ENCODE measurements around the gene E2F2. TPM values are rescaled to one million over a fixed set of nuclear protein-coding genes. Genes with fewer than 3 reads are reported as not detected.

E2F2 gene
- total RNA-seq, 1 experiment from 2014 or later = 9.9 TPM

DNA sequence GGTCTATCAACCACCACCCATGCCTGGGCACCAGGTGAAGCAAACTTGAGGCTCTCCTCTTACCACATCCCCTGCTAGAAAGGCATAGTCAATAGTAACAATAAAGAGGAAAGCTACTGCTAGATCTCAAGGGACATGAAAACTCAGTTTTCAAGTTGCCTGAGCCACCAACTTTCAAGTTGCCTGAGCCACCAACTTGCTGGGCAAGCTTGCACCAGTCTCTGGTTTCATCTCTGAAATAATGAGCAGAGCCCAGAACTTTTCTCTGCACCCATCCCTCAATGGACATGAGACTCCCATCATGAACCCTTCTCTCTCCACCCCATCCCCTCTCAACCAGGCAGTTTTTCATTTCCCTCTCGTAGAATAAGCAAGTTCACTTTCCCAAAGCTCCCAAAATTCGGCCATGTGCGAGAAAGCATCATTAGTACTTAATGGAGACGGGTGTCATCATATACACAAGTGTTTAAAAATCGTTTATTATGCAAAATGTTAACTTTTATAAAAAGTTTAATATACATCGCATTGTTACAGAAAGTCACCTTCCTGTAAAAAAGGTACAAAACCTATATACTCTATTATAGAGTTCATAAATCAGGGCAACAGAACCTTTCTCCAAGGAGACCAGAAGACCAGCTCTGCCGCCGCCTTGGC is 26.6 kb upstream of the E2F2 start:
- Histone ChIP-seq H3K4me3 (ENCODE audit: insufficient read depth, low read depth, low read length) (peak overlapping the region; percentile 83), H3K36me3 (replicated peaks; ENCODE audit: control insufficient read depth, insufficient read depth, low read length) (no peaks in the 10 kb centered on the region), H3K27me3 (ENCODE audit: control insufficient read depth, insufficient read depth, low read length) (peaks cover 25% of the 10 kb centered on the region)
- no peak for DNase-seq

DNA sequence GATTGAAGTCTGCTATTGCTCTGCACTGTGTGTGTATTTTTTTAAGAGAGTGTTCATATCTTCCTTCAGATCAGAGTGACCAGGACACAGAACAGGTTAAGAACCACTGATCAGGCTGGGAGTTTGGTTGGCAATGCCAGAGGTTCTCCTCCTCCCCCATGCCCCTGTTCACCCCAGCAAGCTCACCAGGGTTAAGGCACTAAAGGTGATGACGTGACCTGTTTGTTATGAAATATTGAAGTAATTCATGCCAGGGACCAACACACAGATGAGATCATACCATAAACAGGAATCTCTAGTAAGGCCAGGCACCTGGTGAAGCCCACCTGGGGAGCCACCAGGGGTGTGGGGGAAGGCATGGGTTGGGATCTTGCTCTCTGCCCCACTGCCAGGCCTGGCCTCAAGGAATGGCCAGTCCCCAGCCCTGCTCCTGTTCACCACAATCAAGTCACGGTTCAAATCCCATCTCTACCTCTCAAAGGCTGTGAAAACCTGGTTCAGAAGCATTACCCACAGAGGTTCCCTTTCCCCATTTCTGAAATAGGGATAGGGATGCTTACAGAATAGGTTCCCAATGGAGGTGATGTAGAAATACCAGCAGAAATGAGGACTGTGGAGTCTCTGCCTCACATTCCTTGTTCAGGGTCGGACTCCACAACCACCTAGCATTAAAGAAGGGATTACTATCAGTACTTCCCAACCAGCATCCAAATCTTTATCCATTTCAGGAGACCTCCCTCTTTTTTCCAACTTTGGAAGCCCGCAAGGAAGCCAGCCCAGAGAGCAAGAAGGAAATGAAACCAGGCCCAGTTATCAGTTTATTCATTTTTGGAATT is 25.8 kb upstream of the E2F2 start:
- no peaks in the 10 kb centered on the region for H3K36me3 ChIP-seq (replicated peaks; ENCODE audit: control insufficient read depth, insufficient read depth, low read length)
- no peak overlapping the region; the same call in 1 of the 2 replicates for H3K4me3 ChIP-seq (ENCODE audit: insufficient read depth, low read depth, low read length)
- H3K27me3 ChIP-seq (ENCODE audit: control insufficient read depth, insufficient read depth, low read length) = peaks cover 25% of the 10 kb centered on the region
- peak; percentile 49 for DNase-seq

DNA sequence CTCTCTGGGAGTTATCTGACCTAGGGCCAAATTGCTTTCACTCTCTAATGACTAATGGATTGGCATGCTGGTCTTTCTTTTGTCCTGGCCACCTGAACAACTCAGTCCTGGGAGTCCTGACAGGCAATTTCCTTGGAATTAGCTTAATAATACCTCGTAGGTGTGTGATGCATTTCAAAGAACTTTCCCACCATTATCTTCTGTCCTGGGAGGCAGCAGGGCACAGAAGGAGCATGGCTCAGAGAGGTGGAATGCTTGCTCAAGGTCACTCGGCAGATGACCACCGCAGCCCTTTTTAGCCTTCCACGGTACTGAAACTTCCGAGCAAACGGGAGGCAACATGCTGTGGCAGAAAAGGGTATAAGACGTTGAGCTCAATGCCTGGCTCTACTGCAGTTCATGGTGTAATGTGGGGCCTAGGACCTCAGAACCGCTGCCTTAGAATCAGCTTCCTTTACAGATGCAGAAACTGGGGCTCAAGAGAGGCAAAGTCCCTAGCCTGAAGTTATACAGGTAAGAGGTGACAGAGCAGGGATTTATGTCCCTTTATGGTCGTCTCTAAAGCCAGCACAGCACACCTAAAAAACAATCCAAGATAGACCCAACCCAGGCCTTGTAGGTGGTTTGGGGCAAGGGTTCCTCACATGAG is 25.1 kb upstream of the E2F2 start:
- Histone ChIP-seq H3K36me3 (replicated peaks; ENCODE audit: control insufficient read depth, insufficient read depth, low read length) (no peaks in the 10 kb centered on the region), H3K4me3 (ENCODE audit: insufficient read depth, low read depth, low read length) (no peak overlapping the region), H3K27me3 (ENCODE audit: control insufficient read depth, insufficient read depth, low read length) (peaks cover 25% of the 10 kb centered on the region)
- DNase-seq = peak; percentile 85

DNA sequence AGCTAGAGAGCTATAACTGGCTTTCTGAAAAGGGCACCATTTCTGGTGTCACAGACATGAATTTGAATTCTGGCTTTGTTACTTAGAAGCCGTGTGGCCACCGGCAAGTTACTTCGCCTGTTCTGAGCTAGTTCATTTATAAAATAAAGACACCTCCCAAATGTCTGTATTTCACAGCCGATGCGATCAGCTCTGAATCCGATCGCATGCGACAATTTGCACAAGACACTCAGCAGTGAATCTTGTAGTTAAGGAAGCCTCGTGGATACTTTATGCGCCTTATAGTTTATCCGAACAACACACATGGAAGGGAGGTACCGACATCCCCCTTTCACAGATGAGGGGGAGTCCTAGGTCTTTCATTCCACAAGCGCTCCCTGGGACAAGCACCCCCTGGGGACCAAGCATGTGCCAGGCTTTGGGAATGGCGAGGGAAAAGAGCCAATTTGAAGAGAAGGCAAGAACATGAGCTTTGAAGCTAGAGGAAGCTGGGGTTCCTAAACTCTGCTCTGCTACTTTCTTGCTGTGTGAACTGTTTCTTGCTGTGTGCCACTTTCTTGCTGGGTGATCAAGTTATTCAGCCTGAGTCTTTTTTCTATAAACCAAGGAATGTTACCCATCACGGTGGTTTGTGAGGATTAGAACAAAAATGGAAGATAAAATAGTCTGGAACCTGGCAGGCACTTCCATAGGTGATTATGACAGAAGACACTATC is 24.4 kb upstream of the E2F2 start:
- Histone ChIP-seq H3K4me3 (ENCODE audit: insufficient read depth, low read depth, low read length) (peak overlapping the region; percentile 47), H3K27me3 (ENCODE audit: control insufficient read depth, insufficient read depth, low read length) (peaks cover 24% of the 10 kb centered on the region), H3K36me3 (replicated peaks; ENCODE audit: control insufficient read depth, insufficient read depth, low read length) (no peaks in the 10 kb centered on the region)
- peak; percentile 49 for DNase-seq

DNA sequence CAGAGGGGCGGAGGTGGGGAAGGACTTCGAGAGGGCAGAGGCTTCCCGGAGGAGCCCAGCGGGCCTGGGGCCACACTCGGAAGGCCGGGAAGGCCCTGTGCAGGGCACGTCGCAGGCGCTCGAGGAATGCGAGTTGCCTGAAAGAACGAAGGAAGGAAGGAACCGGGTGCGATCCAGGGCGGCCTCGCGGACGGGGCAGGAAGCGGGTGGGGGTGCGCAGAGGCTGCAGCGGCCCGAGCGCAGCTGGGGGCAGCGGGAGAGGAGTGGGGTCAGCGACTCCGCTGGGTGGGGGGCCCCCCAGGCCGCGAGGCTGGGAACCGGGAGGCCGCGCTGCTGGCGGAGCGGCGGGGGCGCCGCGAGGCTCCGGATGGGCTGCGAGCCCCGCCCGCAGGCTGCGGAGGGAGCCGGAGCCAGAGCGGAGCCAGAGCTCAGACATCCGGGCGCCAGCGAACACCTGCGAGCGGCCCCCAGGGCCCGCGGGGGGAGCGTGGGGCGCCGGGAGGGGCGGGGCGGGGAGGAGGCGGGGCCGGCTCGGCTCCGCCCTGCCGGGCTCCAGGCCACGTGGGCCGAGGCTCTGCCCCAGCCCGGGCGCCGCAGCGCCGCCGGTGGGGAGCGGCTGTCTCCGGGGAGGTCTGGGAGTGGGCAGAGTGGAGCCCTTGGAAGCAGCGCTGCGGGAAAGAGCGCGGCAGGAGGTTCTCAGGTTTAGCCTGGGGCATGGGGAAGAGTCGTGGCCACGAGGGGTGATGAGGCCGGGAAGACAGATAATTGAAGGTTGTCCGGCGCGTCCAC is 23.6 kb upstream of the E2F2 start:
- peaks cover 24% of the 10 kb centered on the region for H3K27me3 ChIP-seq (ENCODE audit: control insufficient read depth, insufficient read depth, low read length)
- no peaks in the 10 kb centered on the region for H3K36me3 ChIP-seq (replicated peaks; ENCODE audit: control insufficient read depth, insufficient read depth, low read length)
- H3K4me3 ChIP-seq (ENCODE audit: insufficient read depth, low read depth, low read length) = peak overlapping the region; percentile 58
- DNase-seq = peak; percentile 98

DNA sequence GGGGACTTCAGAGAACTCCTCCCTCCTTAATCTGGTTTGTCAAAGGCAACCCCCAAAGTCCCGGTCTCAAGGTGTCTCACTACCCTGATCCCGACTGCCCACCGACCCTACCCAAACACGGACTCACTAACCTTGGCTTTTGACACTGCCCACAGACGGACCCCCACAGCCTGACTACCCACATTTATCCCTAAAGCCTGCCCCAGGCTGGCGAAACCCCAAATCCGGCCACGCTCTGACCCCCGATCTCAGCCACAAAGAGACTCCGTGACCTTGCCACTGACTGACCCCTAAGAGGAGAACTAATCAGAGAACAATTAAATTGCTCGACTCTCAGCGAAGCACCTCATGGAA is 23.1 kb upstream of the E2F2 start:
- Histone ChIP-seq H3K27me3 (ENCODE audit: control insufficient read depth, insufficient read depth, low read length) (peaks cover 24% of the 10 kb centered on the region), H3K4me3 (ENCODE audit: insufficient read depth, low read depth, low read length) (peak overlapping the region; percentile 58), H3K36me3 (replicated peaks; ENCODE audit: control insufficient read depth, insufficient read depth, low read length) (no peaks in the 10 kb centered on the region)
- DNase-seq = no peak

DNA sequence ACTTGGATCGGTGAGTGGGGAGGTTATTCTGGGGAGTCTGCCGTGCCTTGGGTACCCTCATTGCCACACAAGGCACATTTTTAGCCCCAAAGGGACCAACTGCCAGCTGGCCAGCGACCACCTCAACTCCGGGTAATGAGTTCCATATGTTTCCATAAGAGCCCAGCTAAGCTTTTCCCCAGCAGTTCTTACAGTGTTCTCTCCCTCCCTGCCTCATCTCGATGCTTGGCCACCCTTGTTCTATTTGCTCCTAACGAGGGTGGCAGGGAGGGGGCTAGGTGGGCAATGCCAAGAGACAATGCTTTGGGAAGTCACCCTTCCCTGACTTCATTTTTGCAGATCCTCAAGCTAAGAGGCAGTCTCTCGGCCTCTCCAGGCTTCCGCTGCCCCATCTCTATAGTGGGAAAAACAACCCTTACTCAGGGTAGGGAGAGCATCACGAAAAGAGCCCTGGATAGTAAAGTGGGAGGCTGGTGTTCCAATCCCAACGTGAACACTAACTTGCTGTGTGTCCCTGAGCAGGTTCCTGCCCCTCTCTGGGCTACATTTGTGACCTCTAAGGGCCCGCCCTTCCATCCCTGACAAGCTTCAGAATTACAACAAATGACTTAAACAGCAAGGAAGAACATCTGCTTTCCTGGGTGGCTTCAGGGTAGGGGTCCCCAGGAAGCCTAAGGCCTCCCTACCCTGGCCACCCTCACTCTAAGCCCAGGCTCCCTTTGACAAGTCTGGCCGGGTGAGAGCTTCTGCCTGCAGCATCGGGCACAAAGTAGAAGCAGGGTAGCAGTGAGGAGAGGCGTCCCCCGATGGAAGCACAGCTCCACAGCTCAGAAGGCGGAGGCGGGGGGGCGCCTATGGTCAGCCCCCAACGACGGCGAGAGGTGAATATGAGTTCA is 22.4 kb upstream of the E2F2 start:
- DNase-seq = peak; percentile 59
- Histone ChIP-seq H3K4me3 (ENCODE audit: insufficient read depth, low read depth, low read length) (peak overlapping the region; percentile 58), H3K36me3 (replicated peaks; ENCODE audit: control insufficient read depth, insufficient read depth, low read length) (no peaks in the 10 kb centered on the region), H3K27me3 (ENCODE audit: control insufficient read depth, insufficient read depth, low read length) (peaks cover 18% of the 10 kb centered on the region)

DNA sequence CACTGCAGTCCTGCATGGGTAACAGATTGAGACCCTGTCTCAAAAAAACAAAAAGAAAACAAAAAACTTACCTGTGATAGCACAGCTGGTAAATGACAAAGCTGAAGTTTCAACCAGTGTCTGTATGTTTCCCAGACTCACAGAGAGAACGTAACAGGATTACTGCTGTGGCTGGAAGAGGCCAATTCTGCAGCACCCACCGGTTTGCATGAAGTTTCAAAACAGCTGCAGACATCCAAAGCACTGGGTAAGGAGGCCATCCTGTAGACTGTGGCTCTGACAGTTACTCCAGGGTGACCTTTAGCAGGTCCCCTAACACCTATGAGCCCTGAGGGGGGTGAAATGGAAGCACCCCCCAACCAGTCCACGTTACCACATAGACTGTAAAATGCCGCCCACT is 20.8 kb upstream of the E2F2 start:
- Histone ChIP-seq H3K27me3 (ENCODE audit: control insufficient read depth, insufficient read depth, low read length) (peaks cover 8% of the 10 kb centered on the region), H3K36me3 (replicated peaks; ENCODE audit: control insufficient read depth, insufficient read depth, low read length) (no peaks in the 10 kb centered on the region), H3K4me3 (ENCODE audit: insufficient read depth, low read depth, low read length) (no peak overlapping the region)
- DNase-seq = no peak

DNA sequence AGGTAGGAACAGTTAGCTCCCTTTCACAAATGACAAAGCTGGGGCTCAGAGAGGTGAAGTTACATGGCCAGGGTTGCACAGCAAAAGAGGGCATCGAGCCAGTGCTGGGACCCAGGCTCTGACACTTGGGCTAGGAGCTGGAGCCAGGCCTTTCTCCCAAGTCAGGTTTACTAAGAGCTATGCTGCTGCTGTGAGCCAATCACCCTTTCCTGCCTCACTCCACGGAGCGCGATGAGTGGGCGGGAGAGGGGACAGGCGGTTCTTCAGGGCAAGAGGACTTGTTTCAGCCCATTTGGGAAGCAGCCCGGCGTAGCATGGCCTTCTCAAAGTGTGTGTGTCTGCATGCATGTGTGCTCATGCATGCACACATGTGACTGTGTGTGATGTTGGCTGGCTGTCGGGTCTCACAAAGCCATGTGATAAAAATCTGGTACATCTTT is 17.7 kb upstream of the E2F2 start:
- no peak overlapping the region for H3K4me3 ChIP-seq (ENCODE audit: insufficient read depth, low read depth, low read length)
- H3K36me3 ChIP-seq (replicated peaks; ENCODE audit: control insufficient read depth, insufficient read depth, low read length) = no peaks in the 10 kb centered on the region
- no peak for DNase-seq
- H3K27me3 ChIP-seq (ENCODE audit: control insufficient read depth, insufficient read depth, low read length) = peaks cover 5% of the 10 kb centered on the region; the same call in 1 of the 2 replicates

DNA sequence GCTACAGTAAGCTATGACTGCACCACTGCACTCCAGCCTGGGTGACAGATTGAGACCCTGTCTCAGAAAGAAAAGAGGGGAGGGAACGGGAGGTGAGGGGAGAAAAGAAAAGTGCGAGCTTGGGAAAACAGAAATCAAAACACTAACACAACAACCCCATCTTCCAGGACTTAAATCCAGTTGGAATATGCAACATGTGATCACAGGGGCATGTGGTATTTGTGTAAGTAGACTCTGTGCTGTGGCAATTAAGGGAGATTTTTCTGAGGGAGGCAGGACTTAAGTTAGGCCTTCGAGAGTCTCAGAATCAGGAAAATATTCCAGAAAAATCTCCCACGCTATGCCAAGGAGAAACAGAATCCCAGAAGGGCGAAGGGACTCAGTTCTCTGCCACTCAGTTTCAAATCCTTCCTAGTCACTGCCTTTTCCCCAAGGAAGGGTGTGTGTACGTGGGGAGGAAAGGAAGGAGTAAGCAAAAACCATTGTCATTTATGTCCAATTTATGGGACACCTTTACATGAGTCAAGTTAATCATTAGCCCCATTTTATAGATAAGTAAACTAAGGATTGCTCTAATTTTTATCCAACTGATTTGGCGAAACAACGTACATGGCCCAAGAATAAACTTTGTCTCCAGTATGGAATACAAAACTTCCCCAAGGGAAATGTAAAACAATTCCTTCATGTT is 16.0 kb upstream of the E2F2 start:
- H3K4me3 ChIP-seq (ENCODE audit: insufficient read depth, low read depth, low read length) = no peak overlapping the region
- no peaks in the 10 kb centered on the region for H3K36me3 ChIP-seq (replicated peaks; ENCODE audit: control insufficient read depth, insufficient read depth, low read length)
- no peaks in the 10 kb centered on the region for H3K27me3 ChIP-seq (ENCODE audit: control insufficient read depth, insufficient read depth, low read length)
- DNase-seq = no peak

DNA sequence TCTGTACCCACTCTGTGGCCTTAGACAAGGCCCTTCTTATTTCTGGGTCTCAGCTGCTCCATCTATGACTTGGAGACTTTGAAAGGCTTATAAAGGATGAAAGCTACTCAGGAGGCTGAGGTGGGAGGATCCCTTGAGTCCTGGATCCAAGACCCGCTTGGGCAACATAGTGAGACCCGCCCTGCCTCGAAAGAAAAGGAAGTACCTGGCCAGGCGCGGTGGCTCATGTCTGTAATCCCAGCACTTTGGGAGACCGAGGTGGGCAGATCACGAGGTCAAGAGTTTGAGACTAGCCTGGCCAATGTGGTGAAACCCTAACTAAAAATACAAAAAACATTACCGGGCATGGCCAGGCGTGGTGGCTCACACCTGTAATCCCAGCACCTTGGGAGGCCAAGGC is 14.8 kb upstream of the E2F2 start:
- Histone ChIP-seq H3K4me3 (ENCODE audit: insufficient read depth, low read depth, low read length) (no peak overlapping the region), H3K27me3 (ENCODE audit: control insufficient read depth, insufficient read depth, low read length) (no peaks in the 10 kb centered on the region), H3K36me3 (replicated peaks; ENCODE audit: control insufficient read depth, insufficient read depth, low read length) (no peaks in the 10 kb centered on the region)
- no peak for DNase-seq

DNA sequence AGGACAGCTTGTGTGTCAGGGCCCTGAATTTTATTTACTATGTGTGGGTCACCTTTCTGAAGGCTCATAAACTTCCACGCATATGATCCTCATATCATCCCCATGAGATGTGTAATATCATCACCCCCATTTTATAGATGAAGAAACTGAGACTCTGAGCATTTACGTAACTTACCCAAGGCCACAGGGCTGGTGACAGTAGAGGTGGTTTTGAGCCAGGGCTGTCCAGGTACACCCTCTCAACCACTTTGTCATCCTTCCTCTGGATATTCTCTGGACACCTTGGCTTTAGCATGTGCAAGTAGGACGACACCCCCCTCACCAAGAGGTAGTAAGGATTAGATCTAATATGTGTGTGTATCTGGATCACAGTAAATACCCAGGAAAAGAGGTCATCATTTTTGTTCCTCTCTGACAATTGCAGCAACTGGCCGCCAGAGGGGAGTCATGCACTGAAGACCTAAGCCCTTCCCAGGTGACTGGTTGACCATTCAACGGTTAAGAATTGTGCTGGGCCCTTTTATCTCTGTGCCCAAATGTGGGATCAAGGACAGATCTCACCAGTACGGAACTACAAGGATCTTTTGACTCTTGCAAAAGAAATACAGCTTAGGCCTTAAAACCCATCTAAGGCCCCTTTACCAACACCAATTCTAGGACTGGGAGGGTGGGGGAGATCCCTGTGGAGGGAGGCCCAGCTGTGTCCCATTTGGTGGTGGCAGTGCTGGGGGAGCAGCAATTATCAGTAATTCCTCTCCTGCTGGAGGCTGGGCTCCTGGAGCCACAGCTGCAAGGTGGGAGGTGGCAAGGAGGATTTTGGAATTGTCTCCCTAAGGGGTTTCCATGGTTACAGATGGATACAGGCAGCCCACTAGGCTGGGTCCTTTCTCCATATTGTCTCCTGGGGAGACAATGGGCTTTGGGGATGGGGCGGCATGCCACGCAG is 13.7 kb upstream of the E2F2 start:
- peak; percentile 83 for DNase-seq
- Histone ChIP-seq H3K36me3 (replicated peaks; ENCODE audit: control insufficient read depth, insufficient read depth, low read length) (no peaks in the 10 kb centered on the region), H3K27me3 (ENCODE audit: control insufficient read depth, insufficient read depth, low read length) (no peaks in the 10 kb centered on the region), H3K4me3 (ENCODE audit: insufficient read depth, low read depth, low read length) (no peak overlapping the region)

All from H7 (cell line).